Osteoblast (primary cell): ENCODE measurements around the gene THEM5. TPM values are rescaled to one million over a fixed set of nuclear protein-coding genes. Genes with fewer than 3 reads are reported as not detected.
A peak's percentile ranks its signal among the peaks of the same experiment; 100 is the strongest.

Experiments used
- DNase-seq: peaks from one replicate; pipeline ENCODE4 v3.0.0; 2011; ENCODE audit warnings: low spot score, mixed read lengths; ENCODE audit not compliant: insufficient read length; ENCODE audit errors: missing footprints
- H2AFZ ChIP-seq: 2 replicates; pipeline ENCODE4 v1.6.0; 2011; ENCODE audit warnings: mild to moderate bottlenecking, low read length
- H3K27ac ChIP-seq: 2 replicates; pipeline ENCODE4 v1.5.1; 2011; ENCODE audit warnings: mild to moderate bottlenecking, low read depth, low read length, moderate library complexity
- H3K27me3 ChIP-seq: 2 replicates; pipeline ENCODE4 v1.6.0; 2012; ENCODE audit warnings: mild to moderate bottlenecking, control low read depth, inconsistent platforms, low read length, moderate library complexity; ENCODE audit not compliant: insufficient read depth
- H3K36me3 ChIP-seq: 2 replicates; pipeline ENCODE4 v1.5.1; 2011; ENCODE audit warnings: mild to moderate bottlenecking, low read length, control low read depth, moderate library complexity; ENCODE audit not compliant: insufficient read depth
- H3K4me1 ChIP-seq: 2 replicates; pipeline ENCODE4 v1.5.1; 2011; ENCODE audit warnings: mild to moderate bottlenecking, low read length, control low read depth, moderate library complexity; ENCODE audit not compliant: insufficient read depth
- H3K4me2 ChIP-seq: 2 replicates; pipeline ENCODE4 v1.6.0; 2011; ENCODE audit warnings: mild to moderate bottlenecking, low read length; ENCODE audit not compliant: insufficient read depth
- H3K4me3 ChIP-seq: fragments of 200-600 bp; sonication (generic); 3 replicates; pipeline ENCODE4 v1.5.1; 2012; ENCODE audit warnings: mild to moderate bottlenecking, low read length, inconsistent platforms; ENCODE audit not compliant: insufficient read depth
- H3K79me2 ChIP-seq: 2 replicates; pipeline ENCODE4 v1.6.0; 2012; ENCODE audit warnings: mild to moderate bottlenecking, low read length, control low read depth, inconsistent platforms; ENCODE audit not compliant: insufficient read depth
- H3K9me3 ChIP-seq: 2 replicates; pipeline ENCODE4 v1.5.1; 2011; ENCODE audit warnings: low read depth, low read length, control low read depth
- H4K20me1 ChIP-seq: 2 replicates; pipeline ENCODE4 v1.6.0; 2012; ENCODE audit warnings: mild to moderate bottlenecking, low read length, control low read depth; ENCODE audit not compliant: insufficient read depth
- total RNA-seq: library from RNA; depleted of rRNA; stranded (reverse); fragments of >200 nt; gene quantifications from 2 replicates; pipeline ENCODE4 v1.2.3, GENCODE V29; 2012
- TF ChIP-seq, protein P1 (sequence below): IDR thresholded peaks from 2 replicates; pipeline ENCODE4 v1.5.1; 2011; ENCODE audit warnings: mild to moderate bottlenecking, low read depth, low read length, moderate library complexity; ENCODE audit errors: extremely low read depth

The THEM5 gene
- total RNA-seq, 1 donor: not detected

DNA sequence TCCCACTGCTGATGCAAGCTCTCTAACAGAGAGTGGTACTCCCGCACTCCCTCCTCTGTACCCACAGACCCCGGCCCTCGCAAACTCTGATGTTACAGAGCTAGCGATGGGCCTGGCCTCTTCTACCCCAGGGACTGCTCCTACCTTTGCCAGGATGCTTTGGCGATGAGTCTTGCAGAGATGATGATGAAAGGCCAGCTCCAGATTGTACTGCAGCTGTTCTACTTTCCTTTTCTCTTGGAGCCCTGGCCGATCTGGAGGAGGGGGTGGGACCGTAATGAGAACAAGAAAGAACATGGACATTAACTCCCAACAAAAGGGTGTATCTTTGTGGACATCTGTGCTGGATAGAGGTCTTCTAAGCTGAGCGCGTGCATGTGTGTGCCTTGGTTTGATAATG is 42.3 kb downstream of the THEM5 start:
- Histone ChIP-seq H3K9me3 (no peaks in the 10 kb centered on the region), H3K4me3 (no peak overlapping the region), H4K20me1 (no peaks in the 10 kb centered on the region), H3K4me2 (no peak overlapping the region), H3K36me3 (no peaks in the 10 kb centered on the region), H2AFZ (no peak overlapping the region), H3K4me1 (no peaks in the 10 kb centered on the region), H3K79me2 (no peaks in the 10 kb centered on the region), H3K27me3 (peaks cover 54% of the 10 kb centered on the region), H3K27ac (no peak overlapping the region)
- DNase-seq: peak; percentile 52
- TF ChIP-seq, protein P1, sequence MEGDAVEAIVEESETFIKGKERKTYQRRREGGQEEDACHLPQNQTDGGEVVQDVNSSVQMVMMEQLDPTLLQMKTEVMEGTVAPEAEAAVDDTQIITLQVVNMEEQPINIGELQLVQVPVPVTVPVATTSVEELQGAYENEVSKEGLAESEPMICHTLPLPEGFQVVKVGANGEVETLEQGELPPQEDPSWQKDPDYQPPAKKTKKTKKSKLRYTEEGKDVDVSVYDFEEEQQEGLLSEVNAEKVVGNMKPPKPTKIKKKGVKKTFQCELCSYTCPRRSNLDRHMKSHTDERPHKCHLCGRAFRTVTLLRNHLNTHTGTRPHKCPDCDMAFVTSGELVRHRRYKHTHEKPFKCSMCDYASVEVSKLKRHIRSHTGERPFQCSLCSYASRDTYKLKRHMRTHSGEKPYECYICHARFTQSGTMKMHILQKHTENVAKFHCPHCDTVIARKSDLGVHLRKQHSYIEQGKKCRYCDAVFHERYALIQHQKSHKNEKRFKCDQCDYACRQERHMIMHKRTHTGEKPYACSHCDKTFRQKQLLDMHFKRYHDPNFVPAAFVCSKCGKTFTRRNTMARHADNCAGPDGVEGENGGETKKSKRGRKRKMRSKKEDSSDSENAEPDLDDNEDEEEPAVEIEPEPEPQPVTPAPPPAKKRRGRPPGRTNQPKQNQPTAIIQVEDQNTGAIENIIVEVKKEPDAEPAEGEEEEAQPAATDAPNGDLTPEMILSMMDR: no peak

- Histone ChIP-seq H3K79me2 (no peaks in the 10 kb centered on the region), H3K36me3 (no peaks in the 10 kb centered on the region), H2AFZ (no peak overlapping the region), H3K4me1 (no peaks in the 10 kb centered on the region), H3K27me3 (peaks cover 65% of the 10 kb centered on the region), H3K4me2 (no peak overlapping the region), H3K4me3 (no peak overlapping the region), H3K27ac (no peak overlapping the region), H4K20me1 (no peaks in the 10 kb centered on the region), H3K9me3 (no peaks in the 10 kb centered on the region)
- TF ChIP-seq, protein P1: no peak
- no peak for DNase-seq
These were observed 43.4 kb downstream of the THEM5 start for GRCh38 chr1:151809985-151810556.

- Histone ChIP-seq H3K4me2 (no peak overlapping the region), H3K79me2 (no peaks in the 10 kb centered on the region), H3K4me3 (no peak overlapping the region), H3K27me3 (peaks cover 72% of the 10 kb centered on the region), H4K20me1 (no peaks in the 10 kb centered on the region), H3K27ac (no peak overlapping the region), H2AFZ (no peak overlapping the region), H3K9me3 (no peaks in the 10 kb centered on the region), H3K36me3 (no peaks in the 10 kb centered on the region), H3K4me1 (no peaks in the 10 kb centered on the region)
- no peak for DNase-seq
- TF ChIP-seq, protein P1: no peak
These were observed 44.1 kb downstream of the THEM5 start for GRCh38 chr1:151809290-151809984.

- Histone ChIP-seq H4K20me1 (no peaks in the 10 kb centered on the region), H3K4me2 (no peak overlapping the region), H3K4me1 (no peaks in the 10 kb centered on the region), H3K36me3 (no peaks in the 10 kb centered on the region), H3K27ac (no peak overlapping the region), H3K27me3 (peaks cover 76% of the 10 kb centered on the region), H3K79me2 (no peaks in the 10 kb centered on the region), H3K9me3 (no peaks in the 10 kb centered on the region), H2AFZ (no peak overlapping the region), H3K4me3 (no peak overlapping the region)
- no peak for DNase-seq
- TF ChIP-seq, protein P1: no peak
These were observed 45.7 kb downstream of the THEM5 start for GRCh38 chr1:151807766-151808165.
